Panc1 (cell line): ENCODE data around the gene DHCR7. TPM values are rescaled to one million over a fixed set of nuclear protein-coding genes. Genes with fewer than 3 reads are reported as not detected.

ENCODE experiments used
- ATAC-seq: fragments of 200-7000 bp; cut with Tn5 transposase; 2 replicates; pipeline ENCODE4 v1.9.1; 2020; ENCODE audit warnings: mild to moderate bottlenecking, moderate library complexity
- BruUV-seq: library from RNA; stranded (reverse); fragments of 400-500 nt; replicated peaks from 2 replicates; lab custom pipeline; 2021; lab: Mats Ljungman, UMichigan
- CTCF ChIA-PET: fragments of 300-600 bp; sonication (Branson Sonifier 250); formaldehyde crosslinking; loops from one replicate; lab custom pipeline; 2022; ENCODE audit warnings: antibody characterized with exemption; lab: Charles Lee
- POLR2A ChIA-PET: fragments of 300-600 bp; sonication (Branson Sonifier 250); formaldehyde crosslinking; loops from one replicate; lab custom pipeline; 2022; ENCODE audit warnings: antibody characterized with exemption; lab: Charles Lee
- DNase-seq: peaks from one replicate; pipeline ENCODE4 v3.0.0-alpha.2; 2010; ENCODE audit warnings: low read depth, low spot score
- H3K27ac ChIP-seq: 2 replicates; pipeline ENCODE4 v1.5.1; 2011; ENCODE audit warnings: mild to moderate bottlenecking, low read length, inconsistent platforms
- H3K27me3 ChIP-seq: fragments of 200-500 bp; sonication (Bioruptor generic); 2 replicates; pipeline ENCODE4 v1.6.0; 2014; ENCODE audit warnings: low read length, inconsistent platforms; ENCODE audit not compliant: control insufficient read depth, insufficient read depth
- H3K36me3 ChIP-seq: fragments of 200-500 bp; sonication (Bioruptor generic); 2 replicates; pipeline ENCODE4 v1.5.1; 2014; ENCODE audit warnings: inconsistent platforms, mild to moderate bottlenecking, low read length, moderate library complexity; ENCODE audit not compliant: control insufficient read depth, insufficient read depth
- H3K4me1 ChIP-seq: 2 replicates; pipeline ENCODE4 v1.5.1; 2011; ENCODE audit warnings: inconsistent platforms, mild to moderate bottlenecking, low read length, moderate library complexity; ENCODE audit not compliant: control insufficient read depth, insufficient read depth
- H3K4me3 ChIP-seq, 2 experiments: 2 replicates each; pipeline ENCODE4 v1.5.1; 2011 to 2012; ENCODE audit warnings: low read depth in 2 of 2, low read length in 2 of 2, mild to moderate bottlenecking in 2 of 2, inconsistent platforms in 1 of 2, moderate library complexity in 1 of 2
- H3K9me3 ChIP-seq: fragments of 200-500 bp; sonication (Bioruptor generic); 2 replicates; pipeline ENCODE4 v1.5.1; 2014; ENCODE audit warnings: low read depth, mild to moderate bottlenecking, inconsistent platforms, low read length, moderate library complexity; ENCODE audit not compliant: control insufficient read depth, insufficient read depth
- CTCF ChIP-seq: fragments of 450-650 bp; IDR thresholded peaks from 2 replicates; pipeline ENCODE4 v1.5.1; 2017; ENCODE audit warnings: mild to moderate bottlenecking
- POLR2AphosphoS5 ChIP-seq: IDR thresholded peaks from 2 replicates; pipeline ENCODE4 v1.6.1; 2012; ENCODE audit warnings: mild to moderate bottlenecking, low read depth, low read length, moderate library complexity
- SIN3A ChIP-seq: IDR thresholded peaks from 2 replicates; pipeline ENCODE4 v1.6.1; 2012; ENCODE audit warnings: low read depth, mild to moderate bottlenecking, low read length, moderate library complexity, borderline replicate concordance; ENCODE audit not compliant: insufficient read depth
- in situ Hi-C: cut with HindIII; loops from 2 replicates; pipeline ENCODE4 v1.10.0; 2016; ENCODE audit warnings: low sequenced_read_pairs, low pct_unique_long_range_greater_than_20kb
- intact Hi-C: fragments of 100-400 bp; cut with micrococcal nuclease; formaldehyde crosslinking; loops from one replicate; pipeline ENCODE4 v1.10.0; 2022; ENCODE audit not compliant: unreplicated experiment
- total RNA-seq: library from RNA; stranded (reverse); gene quantifications from one replicate; pipeline ENCODE4 v1.2.1, GENCODE V29; 2021; ENCODE audit not compliant: unreplicated experiment

The DHCR7 gene
- total RNA-seq, 1 experiment from 2014 or later = 356 TPM

DNA sequence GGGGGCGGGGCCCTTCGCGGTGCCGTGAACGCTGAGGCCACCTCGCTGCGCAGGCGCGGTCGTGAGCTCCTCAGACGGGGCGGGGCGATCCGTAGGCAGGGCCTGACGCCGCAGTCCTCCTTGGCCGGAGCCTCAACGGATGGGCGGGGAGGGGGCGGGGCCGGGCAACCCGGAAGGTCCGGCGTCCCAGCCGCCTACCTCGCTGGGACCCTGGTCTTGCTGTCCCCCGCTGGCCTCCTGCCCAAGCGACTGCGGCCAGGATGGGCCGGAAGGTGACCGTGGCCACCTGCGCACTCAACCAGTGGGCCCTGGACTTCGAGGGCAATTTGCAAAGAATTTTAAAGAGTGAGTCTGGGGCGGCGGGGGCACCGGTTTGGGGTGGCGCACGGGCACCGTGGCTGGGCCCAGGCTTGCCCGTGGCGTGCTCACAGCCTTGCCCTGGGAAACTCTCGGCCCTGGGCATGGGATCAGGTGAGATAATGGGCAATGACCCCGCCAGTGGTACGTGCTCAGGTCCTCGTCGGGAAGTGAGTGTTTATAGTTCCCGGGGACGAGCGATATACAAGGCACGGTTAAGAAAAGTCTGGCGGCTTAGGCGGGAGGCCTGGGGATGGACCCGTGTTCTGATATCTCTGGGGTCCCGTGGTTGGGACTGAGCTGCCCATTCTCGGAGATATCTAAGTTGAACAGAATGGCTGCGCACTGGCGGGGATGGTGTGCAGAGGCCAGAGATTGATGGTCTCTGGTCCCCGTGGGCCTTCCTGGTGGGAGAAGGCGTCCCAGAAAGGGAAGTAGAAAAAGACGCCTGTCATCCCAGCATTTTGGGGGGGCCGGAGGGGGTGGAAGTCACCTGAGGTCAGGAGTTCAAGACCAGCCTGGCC is 5.1 kb upstream of the DHCR7 start, which contains the start of gene NADSYN1:
Gene NADSYN1 (plus strand): TSS at position 167 of the 881 bp plus-strand sequence. CDS start 94 bp downstream, at position 261.
- peaks cover 6% of the 10 kb centered on the region for H3K36me3 ChIP-seq
- no peaks in the 10 kb centered on the region for H3K27me3 ChIP-seq
- H3K9me3 ChIP-seq = no peaks in the 10 kb centered on the region
- TF ChIP-seq CTCF = no peak
- peak; percentile 98 for TF ChIP-seq SIN3A
- TF ChIP-seq POLR2AphosphoS5 = peak; percentile 91
- H3K4me1 ChIP-seq = peaks cover 22% of the 10 kb centered on the region
- CTCF ChIA-PET = interaction anchor here (0.6 to 1.0 kb wide), 3 partner anchors 33 to 182 kb away, joined by 3 to 5 read pairs (median 4); no protein-coding TSS in a partner anchor
- ATAC-seq = peak; percentile 86
- H3K4me3 ChIP-seq = peak within 1 kb of the TSS; percentile 77 to 94
- DNase-seq = peak; percentile 61
- H3K27ac ChIP-seq = peak within 1 kb of the TSS; percentile 88
- intact Hi-C loops (no loop called here), in situ Hi-C loops (no loop called here)
- POLR2A ChIA-PET = interaction anchor here (0.6 to 0.7 kb wide), 9 partner anchors 16 to 1610 kb away, joined by 3 to 11 read pairs (median 6); no protein-coding TSS in a partner anchor
- BruUV-seq = TSS peak; percentile 10

GRCh38 chr11:71452199-71453036 is 4.2 kb upstream of the DHCR7 start:
- H3K4me1 ChIP-seq = peaks cover 23% of the 10 kb centered on the region
- peak overlapping the region; percentile 77 to 88 for H3K4me3 ChIP-seq
- no peaks in the 10 kb centered on the region for H3K27me3 ChIP-seq
- in situ Hi-C loops (no loop called here), intact Hi-C loops (no loop called here)
- ATAC-seq (peak; percentile 6), DNase-seq (no peak)
- TF ChIP-seq POLR2AphosphoS5 = no peak
- TF ChIP-seq CTCF = no peak
- no TSS peak for BruUV-seq
- no peaks in the 10 kb centered on the region for H3K9me3 ChIP-seq
- peaks cover 5% of the 10 kb centered on the region for H3K36me3 ChIP-seq
- CTCF ChIA-PET = interaction anchor here (0.6 to 1.0 kb wide), 3 partner anchors 32 to 181 kb away, joined by 3 to 5 read pairs (median 4); no protein-coding TSS in a partner anchor
- POLR2A ChIA-PET = interaction anchor here (0.6 to 0.7 kb wide), 9 partner anchors 17 to 1609 kb away, joined by 3 to 11 read pairs (median 6); no protein-coding TSS in a partner anchor
- peak overlapping the region; percentile 73 for H3K27ac ChIP-seq
